Measurements from ENCODE around the gene TTC5.

DNA sequence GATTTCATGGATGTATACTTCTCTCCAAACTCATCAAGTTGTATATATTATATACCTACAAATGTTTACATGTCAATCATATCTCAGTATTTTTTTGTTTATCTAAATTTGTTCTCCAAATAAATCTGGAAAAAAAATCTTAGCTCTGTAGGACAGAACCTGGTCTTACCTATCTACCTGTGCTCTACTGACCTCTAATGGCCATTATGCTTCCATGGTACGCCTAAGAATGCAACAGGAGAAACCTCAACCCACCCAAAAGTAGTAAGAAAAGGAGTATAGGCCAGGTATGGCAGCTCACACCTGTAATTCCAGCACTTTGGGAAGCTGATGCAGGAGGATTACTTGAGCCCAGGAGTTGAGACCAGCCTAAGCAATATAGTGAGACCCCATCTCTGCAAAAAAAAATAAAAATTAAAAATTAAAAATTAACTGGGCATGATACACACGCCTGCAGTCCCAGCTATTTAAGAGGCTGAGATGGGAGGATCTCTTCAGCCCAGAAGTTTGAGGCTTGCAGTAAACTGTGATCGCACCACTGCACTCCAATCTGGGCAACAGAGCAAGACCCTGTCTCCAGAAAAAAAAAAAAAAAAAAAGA is 58.0 kb downstream of the TTC5 start:
- no peak for TF ChIP-seq CTCF (IDR thresholded peaks at IDR 0.05)
- no peak for TF ChIP-seq EZH2 (IDR thresholded peaks at IDR 0.05; ENCODE audit: borderline replicate concordance, insufficient read depth, low read depth, low read length, poor library complexity, severe bottlenecking)
